Trophoblast cell (in vitro differentiated cells and primary cell): ENCODE data around the gene KCNMB2.
"Not testable (repeated sequence)": the region's sequence is repeated elsewhere in the genome, so short reads cannot be mapped to it uniquely, and the experiment has no call there.

Experiments
- DNase-seq, 2 donors: peaks; one replicate each; pipeline ENCODE4 v3.0.0-alpha.2; 2016
- H2AFZ ChIP-seq: 2 replicates; pipeline ENCODE4 v1.6.1; 2013; ENCODE audit warnings: low read length, moderate library complexity, mild to moderate bottlenecking; ENCODE audit not compliant: insufficient read depth, poor library complexity
- H2AK5ac ChIP-seq: 2 replicates; pipeline ENCODE4 v1.6.1; 2013; ENCODE audit warnings: mild to moderate bottlenecking, low read length
- H2BK120ac ChIP-seq: 2 replicates; pipeline ENCODE4 v1.6.1; 2013; ENCODE audit warnings: low read length, mild to moderate bottlenecking, moderate library complexity; ENCODE audit not compliant: insufficient read depth, poor library complexity
- H2BK12ac ChIP-seq: 2 replicates; pipeline ENCODE4 v1.6.1; 2013; ENCODE audit warnings: mild to moderate bottlenecking, low read length, moderate library complexity
- H2BK5ac ChIP-seq: 2 replicates; pipeline ENCODE4 v1.6.1; 2013; ENCODE audit warnings: low read length, low read depth, moderate library complexity, mild to moderate bottlenecking; ENCODE audit not compliant: poor library complexity
- H3K14ac ChIP-seq: 2 replicates; pipeline ENCODE4 v1.6.1; 2013; ENCODE audit warnings: mild to moderate bottlenecking, low read length
- H3K18ac ChIP-seq: 2 replicates; pipeline ENCODE4 v1.6.1; 2013; ENCODE audit warnings: mild to moderate bottlenecking, low read length
- H3K23ac ChIP-seq: 2 replicates; pipeline ENCODE4 v1.6.1; 2013; ENCODE audit warnings: low read length
- H3K27ac ChIP-seq: 2 replicates; pipeline ENCODE4 v1.5.1; 2013; ENCODE audit warnings: low read depth, mild to moderate bottlenecking, inconsistent platforms, low read length, moderate library complexity
- H3K27me3 ChIP-seq: 2 replicates; pipeline ENCODE4 v1.6.1; 2013; ENCODE audit warnings: inconsistent platforms, mild to moderate bottlenecking, low read length, moderate library complexity; ENCODE audit not compliant: insufficient read depth
- H3K36me3 ChIP-seq, 2 experiments: 1 replicate in 1 of 2; 2 replicates in 1 of 2; pipeline ENCODE4 v1.6.1; 2013; ENCODE audit warnings: low read length in 2 of 2, mild to moderate bottlenecking in 2 of 2, moderate library complexity in 1 of 2; ENCODE audit not compliant: insufficient read depth in 2 of 2, control insufficient read depth in 1 of 2
- H3K4ac ChIP-seq: 2 replicates; pipeline ENCODE4 v1.6.1; 2013; ENCODE audit warnings: low read depth, mild to moderate bottlenecking, low read length, moderate library complexity
- H3K4me1 ChIP-seq, 2 experiments: 1 replicate in 1 of 2; 2 replicates in 1 of 2; pipeline ENCODE4 v1.6.1; 2013; ENCODE audit warnings: low read length in 2 of 2, mild to moderate bottlenecking in 2 of 2, moderate library complexity in 1 of 2; ENCODE audit not compliant: insufficient read depth in 2 of 2, control insufficient read depth in 1 of 2
- H3K4me2 ChIP-seq: 2 replicates; pipeline ENCODE4 v1.6.1; 2013; ENCODE audit warnings: inconsistent platforms, mild to moderate bottlenecking, low read length, moderate library complexity
- H3K4me3 ChIP-seq: 2 replicates; pipeline ENCODE4 v1.5.1; 2013; ENCODE audit warnings: mild to moderate bottlenecking, low read depth, low read length, inconsistent platforms
- H3K79me1 ChIP-seq: one replicate; pipeline ENCODE4 v1.6.1; 2013; ENCODE audit warnings: low read length
- H3K79me2 ChIP-seq: 2 replicates; pipeline ENCODE4 v1.6.1; 2013; ENCODE audit warnings: low read length, mild to moderate bottlenecking; ENCODE audit not compliant: control insufficient read depth, insufficient read depth, poor library complexity
- H3K9ac ChIP-seq: 2 replicates; pipeline ENCODE4 v1.6.1; 2013; ENCODE audit warnings: mild to moderate bottlenecking, low read length
- H3K9me3 ChIP-seq: 2 replicates; pipeline ENCODE4 v1.6.1; 2013; ENCODE audit warnings: low read depth, mild to moderate bottlenecking, control low read depth, inconsistent platforms, low read length; ENCODE audit not compliant: insufficient read depth
- H4K12ac ChIP-seq: 2 replicates; pipeline ENCODE4 v1.6.1; 2013; ENCODE audit warnings: low read depth, mild to moderate bottlenecking, low read length, moderate library complexity
- H4K8ac ChIP-seq: 2 replicates; pipeline ENCODE4 v1.6.1; 2013; ENCODE audit warnings: low read depth, mild to moderate bottlenecking, low read length, moderate library complexity
- H4K91ac ChIP-seq: one replicate; pipeline ENCODE4 v1.6.1; 2013; ENCODE audit warnings: low read depth, mild to moderate bottlenecking, low read length, moderate library complexity
- WGBS: extraction: QIAGEN DNeasy Blood & Tissue Kit; methylation state at CpG from one replicate; pipeline ENCODE4 v1.1.7; 2013; ENCODE audit warnings: missing lambda C conversion rate; ENCODE audit not compliant: insufficient read length, insufficient coverage; ENCODE audit errors: extremely low coverage; 5-methylcytosine and 5-hydroxymethylcytosine counted together

The KCNMB2 gene

DNA sequence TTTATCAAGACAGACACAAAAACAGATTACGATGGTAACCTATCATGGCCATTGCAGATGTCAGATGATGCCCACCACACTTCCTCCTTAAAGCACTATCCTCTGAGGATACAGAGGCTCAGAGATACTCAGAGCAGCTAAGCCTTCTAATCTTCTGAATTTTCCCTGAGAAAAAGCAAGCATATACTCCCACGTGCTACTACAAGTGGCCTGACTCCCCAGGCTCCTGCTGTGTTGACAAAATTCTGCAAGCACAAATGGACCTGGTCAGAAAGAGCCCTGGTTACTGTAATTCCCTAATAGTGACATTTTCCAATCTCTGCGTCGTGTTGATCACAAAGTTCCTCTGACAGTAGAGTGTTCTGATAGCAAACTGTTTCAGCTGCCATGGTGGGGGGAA lies 207.1 kb downstream of the KCNMB2 start:
- no peak overlapping the region for H2BK120ac ChIP-seq
- H3K36me3 ChIP-seq: no peaks in the 10 kb centered on the region
- H2AK5ac ChIP-seq: no peak overlapping the region
- no peaks in the 10 kb centered on the region for H3K27me3 ChIP-seq
- no peak overlapping the region for H3K18ac ChIP-seq
- H3K4ac ChIP-seq: no peak overlapping the region
- H3K79me1 ChIP-seq: no peaks in the 10 kb centered on the region
- H2AFZ ChIP-seq: no peak overlapping the region
- no peak overlapping the region for H3K14ac ChIP-seq
- no peak overlapping the region for H3K9ac ChIP-seq
- H4K12ac ChIP-seq: no peak overlapping the region
- H3K4me1 ChIP-seq: no peaks in the 10 kb centered on the region
- no peak overlapping the region for H2BK5ac ChIP-seq
- WGBS: no CpG with 5 or more reads among the region's 4 CpGs
- no peak overlapping the region for H3K4me2 ChIP-seq
- no peak overlapping the region for H3K4me3 ChIP-seq
- H3K9me3 ChIP-seq: peaks cover 2% of the 10 kb centered on the region
- H3K79me2 ChIP-seq: no peaks in the 10 kb centered on the region
- H3K27ac ChIP-seq: no peak overlapping the region
- DNase-seq: no peak
- no peak overlapping the region for H3K23ac ChIP-seq
- no peak overlapping the region for H4K8ac ChIP-seq
- H4K91ac ChIP-seq: no peak overlapping the region
- H2BK12ac ChIP-seq: no peak overlapping the region

GRCh38 chr3:178745861-178746655 lies 209.8 kb downstream of the KCNMB2 start:
- H4K12ac ChIP-seq, H2BK120ac ChIP-seq, H2AFZ ChIP-seq, H3K4me2 ChIP-seq, H4K91ac ChIP-seq, H3K79me1 ChIP-seq, H3K18ac ChIP-seq, H3K4me3 ChIP-seq, H2AK5ac ChIP-seq, H3K36me3 ChIP-seq, H2BK5ac ChIP-seq, H3K14ac ChIP-seq, H4K8ac ChIP-seq, H3K27ac ChIP-seq, DNase-seq, H3K27me3 ChIP-seq, H3K4me1 ChIP-seq, H3K9me3 ChIP-seq, H3K23ac ChIP-seq, H3K9ac ChIP-seq, H3K4ac ChIP-seq, H2BK12ac ChIP-seq, H3K79me2 ChIP-seq: not testable (repeated sequence)
- whole genome bisulfite sequencing: no CpG with 5 or more reads among the region's 6 CpGs

DNA sequence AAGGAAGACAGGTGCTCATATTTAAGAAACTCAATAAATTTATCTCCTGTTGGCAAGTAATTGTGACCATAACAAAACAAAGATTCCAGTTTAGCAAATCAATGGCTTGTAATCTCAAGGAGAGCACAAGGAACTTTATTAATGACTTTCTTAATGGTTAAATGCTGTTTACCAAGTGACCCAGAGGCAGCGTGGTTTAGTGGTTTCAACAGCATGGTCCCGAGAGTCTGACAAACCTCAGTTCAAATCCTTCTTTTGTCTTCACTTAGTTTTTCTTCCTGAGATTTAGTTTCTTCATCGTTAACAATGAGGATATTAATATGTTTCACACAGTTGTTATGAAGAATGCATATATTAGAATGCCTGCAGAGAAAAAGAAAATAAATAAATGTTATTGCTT lies 212.6 kb downstream of the KCNMB2 start:
- Histone ChIP-seq H3K23ac (no peak overlapping the region), H3K14ac (no peak overlapping the region), H3K4me2 (no peak overlapping the region), H3K18ac (no peak overlapping the region), H3K4ac (no peak overlapping the region), H3K27me3 (no peaks in the 10 kb centered on the region), H4K12ac (no peak overlapping the region), H2AK5ac (no peak overlapping the region), H2AFZ (no peak overlapping the region), H3K36me3 (no peaks in the 10 kb centered on the region), H4K91ac (no peak overlapping the region), H3K79me1 (no peaks in the 10 kb centered on the region), H3K4me3 (no peak overlapping the region), H4K8ac (no peak overlapping the region), H3K9ac (no peak overlapping the region), H3K79me2 (no peaks in the 10 kb centered on the region), H2BK12ac (no peak overlapping the region), H3K9me3 (peaks cover 2% of the 10 kb centered on the region), H2BK120ac (no peak overlapping the region), H2BK5ac (no peak overlapping the region), H3K27ac (no peak overlapping the region), H3K4me1 (no peaks in the 10 kb centered on the region)
- WGBS: no CpG with 5 or more reads among the region's 3 CpGs
- DNase-seq: no peak

DNA sequence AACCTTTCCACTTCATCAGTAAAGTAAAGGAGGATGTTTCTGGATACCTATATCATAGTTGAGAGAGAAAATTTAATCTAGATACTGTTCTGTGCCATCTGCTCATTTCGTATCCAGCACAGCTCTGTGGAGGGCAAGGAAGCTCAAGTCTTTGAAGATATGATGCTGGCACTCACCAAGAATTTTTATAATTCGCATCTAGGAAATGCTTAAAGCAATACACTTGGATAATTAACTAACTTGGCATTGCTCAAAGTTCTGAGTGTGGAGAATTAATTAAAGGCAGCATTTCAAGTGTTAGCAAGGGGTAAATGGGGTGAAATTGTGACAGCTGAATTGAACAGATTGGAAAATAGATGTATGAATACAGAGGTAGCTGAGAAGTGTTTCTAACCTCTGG lies 213.2 kb downstream of the KCNMB2 start:
- no peak overlapping the region for H3K4ac ChIP-seq
- WGBS: no CpG with 5 or more reads among the region's 2 CpGs
- no peak overlapping the region for H3K4me2 ChIP-seq
- H3K79me2 ChIP-seq: no peaks in the 10 kb centered on the region
- no peak overlapping the region for H4K91ac ChIP-seq
- H3K18ac ChIP-seq: no peak overlapping the region
- H3K9ac ChIP-seq: no peak overlapping the region
- H3K9me3 ChIP-seq: peaks cover 2% of the 10 kb centered on the region
- no peaks in the 10 kb centered on the region for H3K79me1 ChIP-seq
- no peak overlapping the region for H4K12ac ChIP-seq
- H2BK5ac ChIP-seq: no peak overlapping the region
- H2BK12ac ChIP-seq: no peak overlapping the region
- DNase-seq: no peak
- H3K4me1 ChIP-seq: no peaks in the 10 kb centered on the region
- H3K14ac ChIP-seq: no peak overlapping the region
- H3K27me3 ChIP-seq: no peaks in the 10 kb centered on the region
- H2AK5ac ChIP-seq: no peak overlapping the region
- no peaks in the 10 kb centered on the region for H3K36me3 ChIP-seq
- H2BK120ac ChIP-seq: no peak overlapping the region
- no peak overlapping the region for H3K4me3 ChIP-seq
- no peak overlapping the region for H3K23ac ChIP-seq
- H3K27ac ChIP-seq: no peak overlapping the region
- no peak overlapping the region for H4K8ac ChIP-seq
- no peak overlapping the region for H2AFZ ChIP-seq
